Sigmoid colon (tissue), 7 donors: ENCODE data around the gene DCAF10. TPM values are rescaled to one million over a fixed set of nuclear protein-coding genes. Genes with fewer than 3 reads are reported as not detected.
"Not testable (repeated sequence)": the region's sequence is repeated elsewhere in the genome, so short reads cannot be mapped to it uniquely, and the experiment has no call there.

ENCODE experiments used
- DNase-seq: peaks from one replicate; pipeline ENCODE4 v3.0.0-alpha.2; 2019
- H3K27ac ChIP-seq, 4 donors: fragments of 200-600 bp; sonication (generic); one replicate each; pipeline ENCODE4 v1.5.1; 2016 to 2019; ENCODE audit warnings: mild to moderate bottlenecking in 1 of 4
- H3K27me3 ChIP-seq, 3 donors: fragments of 200-600 bp; sonication (generic); one replicate each; pipeline ENCODE4 v1.5.1; 2019; ENCODE audit warnings: mild to moderate bottlenecking in 1 of 3
- H3K36me3 ChIP-seq, 4 donors: fragments of 200-600 bp; sonication (generic); one replicate each; pipeline ENCODE4 v1.5.1; 2016 to 2019
- H3K4me1 ChIP-seq, 4 donors: fragments of 200-600 bp; sonication (generic); one replicate each; pipeline ENCODE4 v1.5.1; 2017 to 2019
- H3K4me3 ChIP-seq, 4 donors: fragments of 200-600 bp; sonication (generic); one replicate each; pipeline ENCODE4 v1.5.1; 2017 to 2019; ENCODE audit warnings: mild to moderate bottlenecking in 2 of 4, moderate library complexity in 1 of 4
- H3K9me3 ChIP-seq, 4 donors: fragments of 200-600 bp in 3 of 4; sonication (generic) in 3 of 4; one replicate each; pipeline versions ENCODE4 v1.5.1 to v1.6.1; 2013 to 2019
- EP300 ChIP-seq, 4 donors: sonication (generic); formaldehyde crosslinking; IDR thresholded peaks; one replicate each; pipeline ENCODE4 v1.6.1; 2017; ENCODE audit warnings: antibody characterized with exemption in 4 of 4
- POLR2A ChIP-seq, 2 donors: fragments of 450-650 bp; IDR thresholded peaks; one replicate each; pipeline ENCODE4 v1.6.1; 2016; ENCODE audit warnings: antibody characterized with exemption in 2 of 2, mild to moderate bottlenecking in 2 of 2, moderate library complexity in 2 of 2
- POLR2AphosphoS5 ChIP-seq, 4 donors: sonication (generic); formaldehyde crosslinking; IDR thresholded peaks; one replicate each; pipeline ENCODE4 v1.6.1; 2017; ENCODE audit warnings: antibody characterized with exemption in 4 of 4
- WGBS, 2 donors: extraction: QIAGEN DNeasy Blood & Tissue Kit; methylation state at CpG; one replicate each; pipeline ENCODE4 v1.1.7; 2013; 5-methylcytosine and 5-hydroxymethylcytosine counted together
- intact Hi-C: fragments of 100-400 bp; cut with DNase I; formaldehyde crosslinking; loops from one replicate; pipeline ENCODE4 v1.15.1; 2023
- polyA plus RNA-seq, 3 donors: library from polyadenylated mRNA; stranded (reverse); fragments of 200-250 nt; gene quantifications; one replicate each; pipeline ENCODE4 v1.2.3, GENCODE V29; 2013
- total RNA-seq, 4 donors: library from RNA; depleted of rRNA; stranded (reverse); fragments of >200 nt; gene quantifications; one replicate each; pipeline ENCODE4 v1.1.0, GENCODE V29; 2016
- TF ChIP-seq, protein P1 (sequence below), 4 experiments: fragments of 450-650 bp in 3 of 4; fragments of 200-600 bp in 1 of 4; IDR thresholded peaks; one replicate each; pipeline ENCODE4 v1.5.1; 2016 to 2019; ENCODE audit warnings: antibody characterized with exemption in 4 of 4, mild to moderate bottlenecking in 3 of 4, moderate library complexity in 2 of 4
- donor health status: healthy with polysubstance abuse.
- donor health status: Bipolar disorder and iron deficiency.
- donor health status: healthy.

The DCAF10 gene, protein sequence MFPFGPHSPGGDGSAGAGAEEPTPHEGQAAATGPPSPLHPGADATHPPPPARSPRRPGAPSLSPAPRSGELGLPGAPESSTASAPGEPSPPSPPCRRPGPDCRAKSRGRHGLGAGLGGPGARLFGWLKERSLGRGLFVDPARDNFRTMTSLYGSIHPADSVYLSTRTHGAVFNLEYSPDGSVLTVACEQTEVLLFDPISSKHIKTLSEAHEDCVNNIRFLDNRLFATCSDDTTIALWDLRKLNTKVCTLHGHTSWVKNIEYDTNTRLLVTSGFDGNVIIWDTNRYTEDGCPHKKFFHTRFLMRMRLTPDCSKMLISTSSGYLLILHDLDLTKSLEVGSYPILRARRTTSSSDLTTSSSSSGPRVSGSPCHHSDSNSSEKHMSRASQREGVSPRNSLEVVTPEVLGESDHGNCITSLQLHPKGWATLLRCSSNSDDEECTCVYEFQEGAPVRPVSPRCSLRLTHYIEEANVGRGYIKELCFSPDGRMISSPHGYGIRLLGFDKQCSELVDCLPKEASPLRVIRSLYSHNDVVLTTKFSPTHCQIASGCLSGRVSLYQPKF
- 10 to 100 TPM; 29.1 to 49.3 (median 40.6) TPM for total RNA-seq
- 1 to 10 TPM; 4.8 to 9.9 (median 8.6) TPM for polyA plus RNA-seq

DNA sequence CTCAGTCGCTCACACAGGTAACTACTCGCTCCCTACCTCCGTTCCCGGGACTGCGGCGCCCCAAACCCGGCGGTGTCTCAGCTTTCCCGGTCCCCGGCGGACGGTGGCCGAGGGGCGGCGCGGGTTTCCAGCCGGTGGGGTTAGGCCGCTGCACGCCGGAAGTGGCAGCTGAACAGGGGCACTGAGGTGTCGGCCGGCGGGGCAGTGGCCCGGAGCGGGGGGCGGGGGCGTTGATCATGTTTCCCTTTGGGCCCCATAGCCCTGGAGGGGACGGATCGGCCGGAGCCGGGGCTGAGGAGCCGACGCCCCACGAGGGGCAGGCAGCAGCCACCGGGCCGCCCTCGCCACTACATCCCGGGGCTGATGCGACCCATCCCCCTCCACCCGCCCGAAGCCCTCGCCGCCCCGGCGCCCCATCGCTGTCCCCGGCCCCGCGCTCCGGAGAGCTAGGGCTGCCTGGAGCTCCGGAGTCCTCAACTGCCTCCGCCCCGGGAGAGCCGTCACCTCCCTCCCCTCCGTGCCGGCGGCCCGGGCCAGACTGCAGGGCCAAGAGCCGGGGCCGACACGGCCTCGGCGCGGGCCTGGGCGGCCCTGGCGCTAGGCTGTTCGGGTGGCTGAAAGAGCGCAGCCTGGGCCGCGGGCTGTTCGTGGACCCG lies at the start of gene DCAF10:
TSS of gene DCAF10 (plus strand) at position 167 of the 656 bp plus-strand sequence. CDS start at position 237, 70 bp downstream.
- no peaks in the 10 kb centered on the region for H3K27me3 ChIP-seq
- no peaks in the 10 kb centered on the region for H3K9me3 ChIP-seq
- WGBS, 2 donors, result 1% methylated on average over 72 of the region's 72 CpGs
- H3K4me1 ChIP-seq, result peaks cover 5 to 36% (median 29%) of the 10 kb centered on the region in 4 donors
- H3K27ac ChIP-seq, result peak within 1 kb of the TSS; percentile 90 to 94 (median 92)
- intact Hi-C loops, result loop anchor here (1.0 to 10.0 kb wide), 4 partner anchors 15 to 272 kb away; partner anchors contain the start of genes EXOSC3 and TOMM5
- H3K4me3 ChIP-seq, result peak within 1 kb of the TSS; percentile 90 to 96 (median 92)
- TF ChIP-seq, protein P1, sequence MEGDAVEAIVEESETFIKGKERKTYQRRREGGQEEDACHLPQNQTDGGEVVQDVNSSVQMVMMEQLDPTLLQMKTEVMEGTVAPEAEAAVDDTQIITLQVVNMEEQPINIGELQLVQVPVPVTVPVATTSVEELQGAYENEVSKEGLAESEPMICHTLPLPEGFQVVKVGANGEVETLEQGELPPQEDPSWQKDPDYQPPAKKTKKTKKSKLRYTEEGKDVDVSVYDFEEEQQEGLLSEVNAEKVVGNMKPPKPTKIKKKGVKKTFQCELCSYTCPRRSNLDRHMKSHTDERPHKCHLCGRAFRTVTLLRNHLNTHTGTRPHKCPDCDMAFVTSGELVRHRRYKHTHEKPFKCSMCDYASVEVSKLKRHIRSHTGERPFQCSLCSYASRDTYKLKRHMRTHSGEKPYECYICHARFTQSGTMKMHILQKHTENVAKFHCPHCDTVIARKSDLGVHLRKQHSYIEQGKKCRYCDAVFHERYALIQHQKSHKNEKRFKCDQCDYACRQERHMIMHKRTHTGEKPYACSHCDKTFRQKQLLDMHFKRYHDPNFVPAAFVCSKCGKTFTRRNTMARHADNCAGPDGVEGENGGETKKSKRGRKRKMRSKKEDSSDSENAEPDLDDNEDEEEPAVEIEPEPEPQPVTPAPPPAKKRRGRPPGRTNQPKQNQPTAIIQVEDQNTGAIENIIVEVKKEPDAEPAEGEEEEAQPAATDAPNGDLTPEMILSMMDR (IDR thresholded peaks at IDR 0.05), result no peak
- TF ChIP-seq POLR2AphosphoS5 (IDR thresholded peaks at IDR 0.05), result peak; percentile 77 to 93 (median 87)
- peak; percentile 56 to 64 for TF ChIP-seq POLR2A (IDR thresholded peaks at IDR 0.05)
- no peak for TF ChIP-seq EP300 (IDR thresholded peaks at IDR 0.05)
- DNase-seq, result peak; percentile 92
- H3K36me3 ChIP-seq, result no peaks in the 10 kb centered on the region

DNA sequence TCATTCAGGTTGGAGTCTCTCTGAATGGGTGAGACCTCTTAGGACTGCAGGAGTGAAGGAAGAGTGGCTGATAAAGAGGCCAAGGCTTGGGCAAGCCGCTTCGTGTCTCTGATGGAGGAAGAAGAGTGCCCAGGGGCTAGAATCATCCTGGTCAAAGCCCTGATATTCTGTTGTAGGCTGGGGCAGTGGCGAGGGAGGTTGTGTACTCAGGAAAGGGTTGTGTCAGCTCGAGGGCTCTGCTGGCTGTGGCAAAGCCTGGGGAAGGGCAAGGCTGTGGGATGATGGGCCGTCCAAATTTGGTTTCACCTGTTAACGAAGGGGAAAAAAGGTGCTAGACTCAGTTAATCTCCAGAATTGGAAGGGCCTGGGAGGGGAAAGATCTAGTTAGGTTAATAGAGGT lies 49.4 kb upstream of the DCAF10 start:
- intact Hi-C loops, result loop anchor here (5.0 to 10.0 kb wide), 3 partner anchors 159 to 614 kb away; partner anchors contain the start of genes POLR1E and TOMM5

GRCh38 chr9:37751704-37752103 lies 48.9 kb upstream of the DCAF10 start:
- intact Hi-C loops, result loop anchor here (5.0 to 10.0 kb wide), 3 partner anchors 159 to 613 kb away; partner anchors contain the start of genes POLR1E and TOMM5
- not testable (repeated sequence) for H3K4me3 ChIP-seq, H3K4me1 ChIP-seq, H3K9me3 ChIP-seq, H3K27me3 ChIP-seq, H3K27ac ChIP-seq, H3K36me3 ChIP-seq, DNase-seq
- 94 to 96% methylated on average over 30 of the region's 30 CpGs for WGBS, 2 donors

More for the DNA sequence above, 49.4 kb upstream of the DCAF10 start:
- H3K27ac ChIP-seq, result no peak overlapping the region
- no peaks in the 10 kb centered on the region for H3K36me3 ChIP-seq
- H3K9me3 ChIP-seq, result no peaks in the 10 kb centered on the region
- no peak overlapping the region for H3K4me3 ChIP-seq
- WGBS, 2 donors, result 82 to 86% methylated on average over 6 of the region's 6 CpGs
- no peak for DNase-seq
- H3K4me1 ChIP-seq, result peaks cover 0 to 10% (median 7%) of the 10 kb centered on the region in 4 donors
- TF ChIP-seq POLR2AphosphoS5 (IDR thresholded peaks at IDR 0.05) (no peak), EP300 (IDR thresholded peaks at IDR 0.05) (no peak), POLR2A (IDR thresholded peaks at IDR 0.05) (no peak)
- TF ChIP-seq, protein P1 (IDR thresholded peaks at IDR 0.05), result no peak
- H3K27me3 ChIP-seq, result no peaks in the 10 kb centered on the region

GRCh38 chr9:37752112-37752511 lies 48.5 kb upstream of the DCAF10 start:
- not testable (repeated sequence) for H3K27ac ChIP-seq, H3K9me3 ChIP-seq, DNase-seq, H3K27me3 ChIP-seq, H3K4me3 ChIP-seq, H3K36me3 ChIP-seq, H3K4me1 ChIP-seq
- 93 to 97% methylated on average over 13 of the region's 13 CpGs for WGBS, 2 donors
- intact Hi-C loops, result loop anchor here (5.0 to 10.0 kb wide), 3 partner anchors 160 to 613 kb away; partner anchors contain the start of genes POLR1E and TOMM5

DNA sequence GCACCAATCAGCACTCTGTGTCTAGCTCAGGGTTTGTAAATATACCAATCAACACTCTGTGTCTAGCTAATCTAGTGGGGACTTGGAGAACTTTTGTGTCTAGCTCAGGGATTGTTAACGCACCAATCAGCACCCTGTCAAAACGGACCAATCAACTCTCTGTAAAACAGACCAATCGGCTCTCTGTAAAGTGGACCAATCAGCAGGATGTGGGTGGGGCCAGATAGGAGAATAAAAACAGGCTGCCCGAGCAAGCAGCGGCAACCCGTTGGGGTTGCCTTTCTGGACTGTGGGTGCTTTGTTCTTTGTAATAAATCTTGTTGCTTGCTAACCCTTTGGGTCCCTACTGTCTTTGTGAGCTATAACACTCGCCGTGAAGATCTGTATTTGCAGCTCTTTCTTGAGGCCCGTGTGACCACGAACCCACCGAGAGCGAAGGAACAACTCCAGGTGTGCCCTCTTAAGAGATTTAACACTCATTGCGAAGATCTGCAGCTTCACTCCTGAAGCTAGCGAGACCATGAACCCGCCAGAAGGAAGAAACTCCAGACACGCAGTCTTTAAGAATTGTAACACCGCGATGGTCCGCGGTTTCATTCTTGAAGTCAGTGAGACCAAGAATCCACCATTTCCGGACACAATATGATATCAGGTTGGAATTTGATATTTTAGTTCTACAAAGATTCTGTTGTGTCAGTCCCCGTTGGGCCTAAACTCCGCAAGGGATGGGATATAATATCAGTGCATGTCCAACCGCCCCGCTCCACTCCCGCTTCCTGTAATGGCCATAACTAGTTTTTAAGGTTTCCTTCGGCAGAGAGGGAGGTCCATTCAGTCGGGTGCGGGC lies 47.7 kb upstream of the DCAF10 start:
- Histone ChIP-seq H3K4me3 (peak overlapping the region; percentile 67 to 80 (median 68)), H3K27me3 (no peaks in the 10 kb centered on the region), H3K4me1 (peaks cover 0 to 10% (median 7%) of the 10 kb centered on the region in 4 donors), H3K36me3 (no peaks in the 10 kb centered on the region), H3K27ac (peak overlapping the region; percentile 79 to 86 (median 81)), H3K9me3 (no peaks in the 10 kb centered on the region)
- WGBS, 2 donors, result 89 to 91% methylated on average over 29 of the region's 29 CpGs
- intact Hi-C loops, result loop anchor here (5.0 to 10.0 kb wide), 3 partner anchors 161 to 612 kb away; partner anchors contain the start of genes POLR1E and TOMM5
- no peak for TF ChIP-seq POLR2AphosphoS5 (IDR thresholded peaks at IDR 0.05)
- DNase-seq, result no peak
